ENCODE data around the gene MICB. TPM values are rescaled to one million over a fixed set of nuclear protein-coding genes. Genes with fewer than 3 reads are reported as not detected.
A peak's percentile ranks its signal among the peaks of the same experiment; 100 is the strongest.

The MICB gene
- total and polyA plus RNA-seq, 2 of the 8 experiments (the other 6 are each of a cell fraction or from before 2014, with no cell fraction given), result 16.2 to 25.3 TPM

DNA sequence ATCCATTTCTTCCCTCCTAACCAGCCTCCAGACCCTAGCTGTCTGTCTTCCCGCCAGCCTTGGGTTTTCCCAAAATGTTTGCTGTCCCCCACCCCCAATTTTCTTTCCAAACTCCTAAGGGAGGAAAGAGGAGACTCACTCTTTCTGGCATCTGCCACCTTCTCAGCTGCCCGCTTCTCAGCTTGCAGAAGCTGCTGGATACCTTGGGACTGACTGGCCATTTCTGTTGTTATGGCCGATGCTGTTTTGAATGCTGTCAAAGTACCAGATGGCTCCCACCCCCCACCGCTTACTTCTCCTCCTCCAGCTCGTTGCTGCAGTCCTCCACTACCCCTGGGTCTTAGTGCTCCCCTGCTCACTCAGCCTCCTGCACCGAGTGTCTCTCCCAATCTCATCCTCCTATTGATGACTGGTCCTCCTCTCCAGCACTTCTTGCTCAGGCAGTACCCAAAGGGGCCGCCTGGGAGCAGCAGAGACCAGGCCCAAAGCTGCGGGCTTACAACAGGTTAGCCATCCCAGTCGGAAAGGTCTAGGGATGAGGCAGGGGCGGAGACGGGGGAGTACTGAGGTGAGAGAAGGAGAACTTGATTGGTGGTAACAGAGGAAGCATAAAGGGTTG is 48.5 kb downstream of the MICB start, which contains the start of gene ATP6V1G2 (continued):
- TF ChIP-seq, protein P1, sequence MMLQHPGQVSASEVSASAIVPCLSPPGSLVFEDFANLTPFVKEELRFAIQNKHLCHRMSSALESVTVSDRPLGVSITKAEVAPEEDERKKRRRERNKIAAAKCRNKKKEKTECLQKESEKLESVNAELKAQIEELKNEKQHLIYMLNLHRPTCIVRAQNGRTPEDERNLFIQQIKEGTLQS (IDR thresholded peaks at IDR 0.05; ENCODE audit: insufficient read depth, low read depth, low read length), result 0 out of 2 replicates have a peak, but pooled peaks have one; percentile 26
- TF ChIP-seq KDM1A (IDR thresholded peaks at IDR 0.05; ENCODE audit: borderline replicate concordance, low read length) (peak; percentile 88), ASH2L (IDR thresholded peaks at IDR 0.05; ENCODE audit: low read length) (no peak), PHF8 (conservative IDR thresholded peaks at IDR 0.05; ENCODE audit: low read depth, low read length) (no peak), KDM5A (IDR thresholded peaks at IDR 0.05; ENCODE audit: low read length) (peak; percentile 81), RFX5 (IDR thresholded peaks at IDR 0.05; ENCODE audit: borderline replicate concordance, low read depth, low read length) (no peak), SIX5 (IDR thresholded peaks at IDR 0.05; ENCODE audit: low read depth, low read length) (no peak), TCF12 (IDR thresholded peaks at IDR 0.05; ENCODE audit: low read depth, low read length) (0 out of 2 replicates have a peak, but pooled peaks have one; percentile 30), CREB1 (IDR thresholded peaks at IDR 0.05) (peak; percentile 74), YY1 (IDR thresholded peaks at IDR 0.05; ENCODE audit: low read depth, low read length) (peak; percentile 87), TAF1 (IDR thresholded peaks at IDR 0.05; ENCODE audit: low read depth, low read length) (peak; percentile 73), MAFK (IDR thresholded peaks at IDR 0.05; ENCODE audit: low read depth, low read length) (no peak; the same call in 1 of the 2 replicates), POLR2AphosphoS5 (IDR thresholded peaks at IDR 0.05; ENCODE audit: low read depth, low read length) (0 out of 2 replicates have a peak, but pooled peaks have one; percentile 41), EGR1 (IDR thresholded peaks at IDR 0.05; ENCODE audit: borderline replicate concordance, low read depth, low read length) (peak; percentile 72; the same call in 1 of the 2 replicates), EZH2 (IDR thresholded peaks at IDR 0.05; ENCODE audit: low read depth, low read length, severe bottlenecking) (no peak), SUZ12 (IDR thresholded peaks at IDR 0.05; ENCODE audit: low read length) (no peak), NANOG (IDR thresholded peaks at IDR 0.05; ENCODE audit: insufficient read depth, low read depth, low read length, poor library complexity, severe bottlenecking) (peak; percentile 58), SAP30 (IDR thresholded peaks at IDR 0.05; ENCODE audit: insufficient read depth, insufficient replicate concordance, low read length) (peak; percentile 70), SP4 (IDR thresholded peaks at IDR 0.05; ENCODE audit: low read length) (peak; percentile 56; the same call in 1 of the 2 replicates), FOSL1 (IDR thresholded peaks at IDR 0.05; ENCODE audit: insufficient read depth, low read depth, low read length) (peak; percentile 94), CHD1 (IDR thresholded peaks at IDR 0.05; ENCODE audit: low read depth, low read length) (0 out of 2 replicates have a peak, but pooled peaks have one; percentile 51), KDM4A (IDR thresholded peaks at IDR 0.05; ENCODE audit: low read depth, low read length, severe bottlenecking) (no peak), TAF7 (optimal IDR thresholded peaks at IDR 0.05; ENCODE audit: borderline replicate concordance, low read depth, low read length) (peak; percentile 54), JUND (IDR thresholded peaks at IDR 0.05; ENCODE audit: low read length) (peak; percentile 63; the same call in 1 of the 2 replicates), BRCA1 (IDR thresholded peaks at IDR 0.05; ENCODE audit: low read depth, low read length) (0 out of 2 replicates have a peak, but pooled peaks have one; percentile 14)
